DMS79 treated with DMSO at 0.1 percent for 48 hours (cell line): ENCODE measurements around the gene RXRA.

ENCODE experiments used
- DNase-seq: peaks from one replicate; lab custom pipeline; 2025; lab: John Stamatoyannopoulos, UW

RXRA gene

GRCh38 chr9:134419000-134419683, 92.9 kb downstream of the RXRA start:
- no peak for DNase-seq

- DNase-seq = no peak
Measured at GRCh38 chr9:134419684-134420076, 93.4 kb downstream of the RXRA start.

DNA sequence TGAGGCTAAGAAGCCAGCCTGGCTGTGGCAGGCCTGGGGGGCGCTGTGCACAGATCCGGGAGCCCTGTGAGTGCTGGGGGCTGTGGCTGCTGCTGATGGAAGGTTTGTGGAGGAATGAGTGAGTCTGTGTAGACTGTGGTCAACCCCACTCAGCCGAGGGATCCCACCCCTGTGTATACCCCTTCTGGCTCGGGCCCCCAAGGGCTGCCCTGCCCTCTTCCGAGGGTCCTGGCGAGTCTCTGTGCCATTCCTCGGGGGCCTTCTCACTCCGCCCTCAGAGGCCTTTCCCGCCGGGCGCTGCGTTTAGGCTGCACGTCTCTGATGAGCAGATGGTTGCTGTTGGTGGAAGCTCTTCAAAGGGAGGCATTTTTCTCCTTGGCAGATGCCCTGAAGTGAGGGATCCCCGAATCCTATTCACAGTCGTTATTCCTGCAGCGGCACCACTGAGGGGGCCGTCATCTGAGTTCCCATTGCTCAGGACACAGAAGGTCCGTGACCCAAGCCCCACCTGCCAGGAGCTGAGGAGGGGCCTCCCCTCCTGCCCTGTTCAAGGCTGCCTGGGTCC, 94.1 kb downstream of the RXRA start:
- no peak for DNase-seq

DNA sequence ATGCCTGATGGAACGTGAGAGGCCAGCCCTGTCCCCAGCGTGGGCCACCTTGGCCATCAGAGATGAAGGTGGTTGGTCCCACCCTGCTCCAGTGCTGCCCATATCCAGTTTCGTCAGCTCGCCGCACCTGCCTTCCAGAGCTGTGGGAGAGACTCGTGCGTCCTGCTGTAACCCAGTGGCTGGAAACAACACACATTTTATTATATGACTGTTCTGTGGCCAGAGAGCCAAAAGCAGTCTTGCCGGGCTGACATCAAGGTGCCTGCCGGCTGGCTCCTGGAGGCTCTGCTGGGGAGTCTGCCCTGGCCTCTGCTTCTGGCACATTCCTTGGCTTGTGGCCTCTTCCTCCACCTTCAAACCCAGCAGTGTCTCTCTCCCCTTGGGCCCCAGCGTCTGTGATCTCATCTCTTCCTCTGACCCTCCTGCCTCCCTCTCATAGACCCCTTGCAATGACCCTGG, 94.7 kb downstream of the RXRA start:
- DNase-seq = no peak

DNA sequence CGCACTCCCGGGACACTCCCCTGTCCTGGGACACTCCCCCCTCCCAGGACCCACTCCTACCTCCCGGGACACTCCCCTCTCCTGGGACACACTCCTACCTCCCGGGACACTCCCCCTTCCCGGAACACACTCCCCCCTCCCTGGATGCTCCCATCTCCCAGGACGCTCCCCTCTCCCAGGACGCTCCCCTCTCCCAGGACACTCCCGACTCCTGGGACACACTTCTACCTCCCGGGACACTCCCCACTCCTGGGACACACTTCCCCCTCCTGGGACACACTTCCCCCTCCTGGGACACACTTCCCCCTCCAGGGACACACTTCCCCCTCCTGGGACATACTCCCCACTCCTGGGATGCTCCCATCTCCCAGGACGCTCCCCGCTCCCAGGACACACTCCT, 95.6 kb downstream of the RXRA start:
- no peak for DNase-seq

- DNase-seq = no peak
Measured at GRCh38 chr9:134422301-134423090, 96.2 kb downstream of the RXRA start.

GRCh38 chr9:134423166-134423565, 96.9 kb downstream of the RXRA start:
- no peak for DNase-seq

GRCh38 chr9:134423749-134424148, 97.5 kb downstream of the RXRA start:
- DNase-seq = no peak

GRCh38 chr9:134424818-134425217, 98.6 kb downstream of the RXRA start:
- DNase-seq = no peak

- DNase-seq = no peak
Measured at GRCh38 chr9:134425401-134425800, 99.1 kb downstream of the RXRA start.

DNA sequence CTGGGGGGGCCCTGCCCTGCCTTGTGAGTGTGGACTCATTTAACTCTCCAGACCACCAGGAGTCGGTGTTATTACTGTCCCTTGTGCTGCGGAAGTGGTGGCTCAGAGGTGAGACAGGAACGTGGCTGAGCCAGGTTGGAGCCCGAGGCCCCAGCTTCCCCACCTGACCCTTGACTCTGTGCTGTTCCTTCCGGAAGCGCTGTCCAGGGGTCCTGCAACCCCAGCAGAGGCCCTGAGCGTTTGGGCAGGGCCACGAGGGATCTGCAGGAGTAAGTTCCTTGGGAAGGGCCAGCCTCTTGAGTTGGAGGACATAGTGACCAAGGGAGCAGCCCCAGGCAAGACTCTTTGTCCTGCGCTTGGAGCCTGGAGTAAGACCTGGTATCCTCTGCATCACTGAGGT, 99.6 kb downstream of the RXRA start:
- DNase-seq = no peak

DNA sequence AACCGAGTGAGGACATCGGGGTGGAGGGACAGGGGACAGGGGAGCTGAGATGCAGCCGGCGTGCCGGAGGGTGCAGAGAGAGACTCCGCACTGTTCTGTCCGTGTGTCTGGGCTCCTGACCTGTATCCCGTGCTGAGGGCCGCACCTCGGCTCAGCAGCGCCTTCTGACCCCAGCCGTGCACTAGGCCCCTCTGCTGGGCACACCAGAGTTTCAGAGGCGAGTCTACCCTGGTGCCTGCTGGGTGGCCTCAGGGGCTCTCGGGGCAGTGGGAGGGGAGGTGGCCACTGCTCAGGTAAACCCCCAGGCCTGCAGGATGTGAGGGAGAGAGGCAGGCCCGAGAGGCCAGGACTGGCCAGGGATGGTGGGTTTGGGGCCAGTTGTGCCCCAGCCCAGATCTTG, 100.2 kb downstream of the RXRA start:
- DNase-seq = no peak

GRCh38 chr9:134427153-134427782, 101.0 kb downstream of the RXRA start:
- no peak for DNase-seq

GRCh38 chr9:134428559-134428958, 102.3 kb downstream of the RXRA start:
- no peak for DNase-seq

DNA sequence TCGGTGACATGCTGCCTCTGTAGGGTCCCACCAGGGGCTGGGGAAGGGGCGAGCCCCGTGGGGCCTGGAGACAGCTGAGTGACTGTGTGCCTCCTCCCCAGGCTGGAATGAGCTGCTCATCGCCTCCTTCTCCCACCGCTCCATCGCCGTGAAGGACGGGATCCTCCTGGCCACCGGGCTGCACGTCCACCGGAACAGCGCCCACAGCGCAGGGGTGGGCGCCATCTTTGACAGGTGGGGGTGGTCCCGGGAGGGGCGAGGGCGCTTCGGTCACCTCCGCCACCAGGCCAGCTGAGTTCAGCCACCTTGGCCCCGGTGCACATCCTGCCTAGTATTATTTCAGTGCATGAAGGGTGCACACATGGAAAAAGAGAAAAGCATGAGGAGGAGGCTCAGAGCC, 102.8 kb downstream of the RXRA start:
- DNase-seq = no peak

DNA sequence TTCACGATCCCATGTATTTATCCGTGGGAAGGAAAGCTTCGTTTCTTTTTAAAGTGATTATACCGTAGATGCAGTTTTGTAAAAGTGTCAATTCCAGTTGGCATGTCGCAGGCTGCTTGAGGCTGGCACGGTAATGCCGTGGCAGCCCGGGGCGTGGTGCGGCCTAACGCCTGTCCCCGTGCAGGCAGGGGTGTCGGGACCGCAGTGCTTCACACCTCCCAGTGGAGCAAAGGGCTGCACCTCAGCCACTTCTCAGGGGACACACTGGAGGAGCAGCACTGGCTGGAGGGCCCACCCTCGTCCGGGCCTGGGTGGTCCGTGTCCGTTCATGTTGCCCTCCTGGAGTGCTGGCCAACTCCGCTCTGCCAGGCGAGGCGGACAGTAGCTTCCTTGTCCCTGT, 103.2 kb downstream of the RXRA start:
- no peak for DNase-seq

DNA sequence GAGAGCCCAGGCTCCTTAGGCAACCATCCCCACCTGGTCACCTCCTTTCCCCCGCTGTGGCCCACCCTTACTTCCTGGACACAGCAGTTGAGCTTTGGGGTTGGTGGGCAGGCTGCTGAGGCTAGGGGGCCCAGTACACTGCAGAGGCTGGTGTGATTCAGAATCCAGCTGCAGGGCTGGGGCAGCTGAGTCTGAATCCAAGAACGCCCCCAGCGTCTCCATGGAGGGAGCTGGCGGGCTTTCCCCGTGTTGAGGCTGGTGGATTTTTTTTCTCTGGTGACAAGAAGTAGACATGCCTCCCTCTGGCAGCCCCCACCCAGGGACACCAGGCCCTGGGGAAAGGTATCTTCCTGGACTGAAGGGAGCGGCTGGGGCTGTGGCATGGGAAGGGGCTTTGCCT, 104.8 kb downstream of the RXRA start:
- no peak for DNase-seq

GRCh38 chr9:134431626-134432025, 105.4 kb downstream of the RXRA start:
- no peak for DNase-seq

DNA sequence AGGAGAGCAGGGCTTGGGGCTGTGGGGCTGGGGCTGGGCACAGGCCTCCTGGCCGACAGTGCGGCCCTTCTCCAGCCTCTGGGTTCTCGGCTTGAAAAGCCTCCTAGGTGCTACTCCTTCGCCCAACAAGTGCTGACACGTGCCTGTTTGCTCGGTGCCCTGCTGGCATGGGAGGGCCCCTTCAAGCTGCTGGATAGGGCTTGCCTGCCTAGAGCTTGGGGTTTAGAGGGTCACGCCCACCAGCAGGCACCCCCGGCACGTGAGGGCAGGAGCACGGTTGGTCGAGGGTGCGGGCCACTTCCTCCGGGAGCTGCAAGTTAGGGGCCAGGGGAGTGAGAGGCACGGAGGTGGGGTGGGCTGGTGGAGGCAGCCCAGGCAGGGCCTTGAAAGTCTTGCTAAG, 106.2 kb downstream of the RXRA start:
- no peak for DNase-seq

GRCh38 chr9:134433101-134433500, 106.8 kb downstream of the RXRA start:
- no peak for DNase-seq

- DNase-seq = no peak
Measured at GRCh38 chr9:134433909-134434882, 107.9 kb downstream of the RXRA start.
